Fibroblast of mammary gland (primary cell): ENCODE data around the gene PLXNB2.

Experiments
- DNase-seq: peaks from one replicate; pipeline ENCODE4 v3.0.0-alpha.2; 2010; ENCODE audit warnings: low read depth
- H3K4me3 ChIP-seq: 2 replicates; pipeline ENCODE4 v1.5.1; 2011; ENCODE audit warnings: low read depth, mild to moderate bottlenecking, low read length, moderate library complexity; ENCODE audit not compliant: control insufficient read depth
- TF ChIP-seq, protein P1 (sequence below): conservative IDR thresholded peaks from 2 replicates; pipeline ENCODE4 v1.5.1; 2011; ENCODE audit warnings: low read depth, low read length, inconsistent platforms; ENCODE audit not compliant: control insufficient read depth, insufficient read depth

The PLXNB2 gene

DNA sequence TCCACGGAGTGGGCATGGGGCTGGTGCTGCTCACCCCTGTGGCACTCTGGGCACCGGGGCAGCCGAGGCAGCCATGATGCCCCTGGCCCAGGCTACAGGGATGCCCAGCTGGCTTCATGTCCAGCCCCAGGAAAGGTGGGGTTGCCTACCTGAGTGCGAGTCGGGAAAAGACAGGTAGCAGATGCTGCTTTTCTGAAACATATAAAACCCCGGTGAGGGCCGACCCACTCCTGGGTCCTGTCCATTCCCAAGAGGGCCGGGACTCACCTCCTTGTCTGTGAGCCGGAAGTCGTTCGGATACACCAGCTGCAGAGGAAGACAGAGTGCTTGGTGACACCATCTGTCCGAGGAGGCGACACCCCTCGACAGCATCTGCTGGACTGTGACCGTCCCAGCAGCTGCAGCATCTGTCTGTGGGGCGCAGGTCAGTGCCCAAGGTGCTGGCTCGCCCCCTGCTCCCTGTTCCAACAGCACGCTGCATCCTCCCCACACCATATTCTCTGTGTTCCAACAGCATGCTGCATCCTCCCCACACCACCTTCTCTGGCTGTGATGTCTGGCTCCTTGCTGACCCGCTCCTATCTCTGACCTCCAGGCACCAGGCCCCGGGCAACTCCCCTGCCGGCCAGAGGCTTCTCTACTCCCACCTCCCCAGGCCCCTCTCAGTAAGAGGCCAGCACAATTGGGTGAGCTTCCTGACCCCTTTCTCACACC lies 11.4 kb upstream of the PLXNB2 start:
- TF ChIP-seq, protein P1, sequence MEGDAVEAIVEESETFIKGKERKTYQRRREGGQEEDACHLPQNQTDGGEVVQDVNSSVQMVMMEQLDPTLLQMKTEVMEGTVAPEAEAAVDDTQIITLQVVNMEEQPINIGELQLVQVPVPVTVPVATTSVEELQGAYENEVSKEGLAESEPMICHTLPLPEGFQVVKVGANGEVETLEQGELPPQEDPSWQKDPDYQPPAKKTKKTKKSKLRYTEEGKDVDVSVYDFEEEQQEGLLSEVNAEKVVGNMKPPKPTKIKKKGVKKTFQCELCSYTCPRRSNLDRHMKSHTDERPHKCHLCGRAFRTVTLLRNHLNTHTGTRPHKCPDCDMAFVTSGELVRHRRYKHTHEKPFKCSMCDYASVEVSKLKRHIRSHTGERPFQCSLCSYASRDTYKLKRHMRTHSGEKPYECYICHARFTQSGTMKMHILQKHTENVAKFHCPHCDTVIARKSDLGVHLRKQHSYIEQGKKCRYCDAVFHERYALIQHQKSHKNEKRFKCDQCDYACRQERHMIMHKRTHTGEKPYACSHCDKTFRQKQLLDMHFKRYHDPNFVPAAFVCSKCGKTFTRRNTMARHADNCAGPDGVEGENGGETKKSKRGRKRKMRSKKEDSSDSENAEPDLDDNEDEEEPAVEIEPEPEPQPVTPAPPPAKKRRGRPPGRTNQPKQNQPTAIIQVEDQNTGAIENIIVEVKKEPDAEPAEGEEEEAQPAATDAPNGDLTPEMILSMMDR: no peak
- no peak overlapping the region for H3K4me3 ChIP-seq
- DNase-seq: no peak

DNA sequence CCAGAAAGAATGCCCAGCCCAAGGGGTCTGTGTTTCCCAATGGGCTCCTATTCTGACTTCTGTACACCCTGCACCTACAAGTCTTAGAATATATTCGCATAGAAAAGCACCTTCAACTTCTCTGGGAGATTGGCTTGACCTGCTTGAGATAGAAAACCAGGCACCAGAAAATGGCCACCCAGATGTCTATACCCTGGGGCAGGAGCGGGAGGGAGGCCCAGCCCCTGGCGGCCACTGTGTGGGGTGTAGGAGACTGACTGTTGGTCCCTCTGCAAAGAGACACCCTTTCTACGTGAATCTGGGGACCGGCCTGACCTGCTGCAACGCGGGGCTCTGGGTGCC lies 10.9 kb upstream of the PLXNB2 start:
- no peak for DNase-seq
- TF ChIP-seq, protein P1: no peak
- H3K4me3 ChIP-seq: no peak overlapping the region

DNA sequence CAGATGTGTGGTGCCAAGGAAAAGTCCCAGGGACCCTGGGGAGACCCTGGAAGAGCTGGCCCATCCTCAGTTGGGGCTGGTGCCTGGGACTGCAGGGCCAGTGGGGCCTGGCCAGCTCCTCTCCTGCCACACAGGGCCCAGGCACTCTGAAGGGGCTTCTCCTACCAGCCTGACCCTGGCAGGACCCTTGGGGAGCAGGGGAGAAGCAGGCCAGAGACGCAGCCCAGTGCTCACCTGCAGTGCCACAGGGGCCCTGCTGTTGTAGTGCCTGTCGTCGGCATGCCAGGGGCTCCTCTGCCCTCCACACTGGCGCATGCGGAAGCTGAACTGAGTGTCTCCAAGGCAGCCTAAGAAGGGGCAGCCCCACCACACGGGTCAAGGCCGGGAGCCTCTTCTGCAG lies 10.2 kb upstream of the PLXNB2 start:
- DNase-seq: no peak
- TF ChIP-seq, protein P1: no peak
- H3K4me3 ChIP-seq: no peak overlapping the region

DNA sequence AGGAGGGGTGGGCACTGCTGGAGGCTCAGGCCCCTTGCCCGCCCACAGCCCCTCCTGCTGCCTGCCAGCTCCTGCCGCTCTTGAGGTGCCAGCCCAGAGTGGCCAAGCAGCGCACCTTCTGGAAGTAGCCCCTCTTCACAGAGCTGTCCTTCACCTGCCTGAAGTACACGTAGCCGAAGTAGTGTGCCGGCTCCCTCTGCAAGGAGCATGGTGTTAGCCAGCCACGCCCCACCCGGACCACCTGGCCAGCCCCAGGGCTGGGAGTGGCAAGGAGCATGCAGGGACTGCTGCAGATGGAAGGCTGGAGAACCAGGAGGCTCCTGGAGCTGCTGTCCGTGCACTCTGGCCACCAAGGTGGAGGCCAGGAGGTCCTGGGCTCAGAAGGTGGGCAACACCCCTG lies 9.7 kb upstream of the PLXNB2 start:
- H3K4me3 ChIP-seq: no peak overlapping the region
- TF ChIP-seq, protein P1: no peak
- DNase-seq: no peak

DNA sequence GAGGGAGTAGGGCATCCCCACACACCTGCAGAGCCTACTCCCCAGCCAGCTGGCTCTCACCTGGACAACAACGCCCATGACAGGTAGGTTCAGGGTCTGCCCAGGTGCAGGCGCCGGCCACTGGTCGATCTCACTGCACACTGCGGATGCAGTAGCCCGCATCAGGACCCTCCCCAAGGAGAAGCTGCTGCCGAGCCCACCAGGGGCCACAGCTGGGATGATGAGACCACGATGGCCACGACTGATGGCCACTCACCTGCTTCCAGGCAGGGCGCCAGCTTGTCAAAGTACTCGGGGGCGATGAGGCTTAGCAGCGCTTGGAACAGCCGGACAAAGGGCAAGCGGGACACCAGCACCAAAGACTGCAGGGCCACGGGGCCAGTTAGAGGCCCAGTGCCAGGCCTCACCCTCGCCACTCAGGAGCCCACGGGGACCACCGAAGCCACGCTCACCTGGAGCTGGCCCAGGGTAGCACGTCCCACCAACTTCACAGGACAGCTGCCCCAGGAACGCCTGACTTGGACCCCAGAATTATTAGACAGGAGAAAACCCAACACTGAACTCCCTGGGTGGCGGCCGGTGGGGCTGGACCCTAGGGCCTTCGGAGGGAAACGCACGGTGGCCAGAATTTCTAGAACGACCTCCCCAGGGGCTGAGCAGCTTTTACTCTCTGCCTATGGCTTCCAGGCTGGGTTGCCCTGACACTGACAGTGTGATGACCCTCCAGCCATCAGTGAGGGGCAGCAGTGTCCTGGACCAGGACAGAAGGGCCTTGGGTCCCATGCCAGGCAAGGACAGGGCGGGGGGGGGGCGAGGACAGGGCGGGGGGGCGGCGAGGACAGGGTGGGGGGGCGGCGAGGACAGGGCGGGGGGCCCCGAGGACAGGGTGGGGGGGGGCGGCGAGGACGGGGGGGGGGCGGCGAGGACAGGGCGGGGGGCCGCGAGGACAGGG lies 8.9 kb upstream of the PLXNB2 start:
- DNase-seq: no peak
- H3K4me3 ChIP-seq: no peak overlapping the region
- TF ChIP-seq, protein P1: no peak

DNA sequence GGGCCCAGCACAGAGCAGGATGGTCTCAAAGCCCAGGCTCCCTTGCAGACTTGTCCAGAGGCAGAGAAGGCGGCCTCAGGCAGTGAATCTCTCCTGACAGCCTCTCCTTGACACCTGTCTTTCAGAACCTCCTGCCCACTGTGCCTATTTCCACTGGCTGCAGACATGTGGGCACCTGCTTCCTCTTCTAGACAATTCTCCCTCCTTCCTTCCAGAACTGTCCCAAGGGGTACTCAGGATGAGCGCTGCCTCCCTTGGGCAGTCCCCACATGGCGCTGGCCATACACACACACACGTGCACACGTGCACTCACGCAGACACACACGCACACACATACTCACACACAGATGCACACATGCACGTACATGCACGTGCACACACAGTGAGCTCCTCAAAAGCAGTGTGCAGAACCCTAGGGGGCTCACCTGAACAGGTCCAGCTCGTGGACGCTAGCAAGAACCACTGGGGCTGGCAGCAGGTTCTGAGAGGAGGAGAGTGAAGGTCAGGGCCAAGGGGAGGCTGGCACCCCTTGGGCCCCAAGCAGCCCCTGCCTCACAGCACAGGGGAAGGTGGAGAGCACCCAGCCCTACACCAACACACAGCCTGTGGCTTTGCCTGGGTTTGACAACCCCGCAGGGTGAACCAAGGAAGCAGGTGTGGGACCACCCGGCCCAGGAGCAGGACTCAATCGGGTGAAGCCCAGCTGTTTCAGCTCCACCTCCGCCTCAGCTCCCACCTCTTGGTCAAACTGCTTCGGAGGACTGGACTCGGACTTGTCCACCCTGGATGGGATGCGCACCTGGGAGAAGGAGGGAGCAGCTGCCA lies 8.1 kb upstream of the PLXNB2 start:
- H3K4me3 ChIP-seq: no peak overlapping the region

More for the DNA sequence above, 8.1 kb upstream of the PLXNB2 start:
- TF ChIP-seq, protein P1: no peak
- no peak for DNase-seq
